Left ventricle myocardium inferior (tissue), 1 donor: ENCODE measurements around the gene MSH5. TPM values are rescaled to one million over a fixed set of nuclear protein-coding genes. Genes with fewer than 3 reads are reported as not detected.
"Not testable (repeated sequence)": the region's sequence is repeated elsewhere in the genome, so short reads cannot be mapped to it uniquely, and the experiment has no call there.

Experiments
- DNase-seq: peaks from one replicate; pipeline ENCODE4 v3.0.0-alpha.2; 2020
- H3K27ac ChIP-seq: fragments of 200-600 bp; replicated peaks from 2 replicates; pipeline ENCODE4 v1.8.0; 2021
- H3K27me3 ChIP-seq: fragments of 200-600 bp; 2 replicates; pipeline ENCODE4 v1.8.0; 2021; ENCODE audit warnings: low read depth
- H3K36me3 ChIP-seq: fragments of 200-600 bp; 2 replicates; pipeline ENCODE4 v1.8.0; 2021
- H3K4me1 ChIP-seq: fragments of 200-600 bp; 2 replicates; pipeline ENCODE4 v1.8.0; 2021
- H3K4me3 ChIP-seq: fragments of 200-600 bp; 2 replicates; pipeline ENCODE4 v1.8.0; 2021; ENCODE audit warnings: mild to moderate bottlenecking, moderate library complexity
- H3K9me3 ChIP-seq: fragments of 200-600 bp; replicated peaks from 2 replicates; pipeline ENCODE4 v1.8.0; 2021
- CTCF ChIP-seq: fragments of 200-600 bp; IDR thresholded peaks from 2 replicates; pipeline ENCODE4 v1.8.0; 2021; ENCODE audit warnings: antibody characterized with exemption, mild to moderate bottlenecking, borderline replicate concordance
- intact Hi-C: fragments of 100-400 bp; cut with micrococcal nuclease; formaldehyde crosslinking; loops from one replicate; pipeline ENCODE4 v1.11.0; 2022
- total RNA-seq: library from RNA; stranded (reverse); fragmentation: NEBNext Ultra II Directional; extraction: Animal tissue kit (Norgen Biotek cat#: 25700); gene quantifications from one replicate; pipeline ENCODE4 v1.2.1, GENCODE V29; 2021
- donor health status: DM: no; HTN: yes; CAD: no; lungs with severe emphysema.

MSH5 gene
- total RNA-seq, 1 donor from 2014 or later = 1.3 TPM

GRCh38 chr6:31791324-31792089, 51.7 kb downstream of the MSH5 start:
- Histone ChIP-seq H3K27ac (no peak overlapping the region), H3K4me1 (peaks cover 21% of the 10 kb centered on the region), H3K4me3 (no peak overlapping the region), H3K36me3 (peaks cover 27% of the 10 kb centered on the region), H3K9me3 (no peaks in the 10 kb centered on the region), H3K27me3 (no peaks in the 10 kb centered on the region)
- intact Hi-C loops = no loop called here
- TF ChIP-seq CTCF = peak; percentile 62
- DNase-seq = no peak

DNA sequence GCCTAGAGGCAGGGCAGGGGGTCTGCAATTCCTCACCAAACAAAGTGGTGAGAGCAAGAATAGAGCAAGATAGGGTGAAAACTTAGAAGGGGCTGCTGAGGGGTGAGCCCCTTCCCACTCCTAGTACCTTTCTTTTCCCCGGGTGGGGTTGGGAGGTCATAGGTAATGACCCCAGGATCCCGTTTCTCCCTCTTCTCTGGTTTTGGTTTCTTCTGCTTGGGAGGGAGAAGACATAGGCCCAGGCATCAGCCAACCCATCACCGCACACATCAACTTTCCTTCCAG, 52.2 kb downstream of the MSH5 start:
- peaks cover 27% of the 10 kb centered on the region for H3K36me3 ChIP-seq
- H3K4me3 ChIP-seq = no peak overlapping the region
- no peaks in the 10 kb centered on the region for H3K27me3 ChIP-seq
- H3K9me3 ChIP-seq = no peaks in the 10 kb centered on the region
- DNase-seq = no peak
- no peak overlapping the region for H3K27ac ChIP-seq
- peaks cover 21% of the 10 kb centered on the region for H3K4me1 ChIP-seq
- intact Hi-C loops = no loop called here
- TF ChIP-seq CTCF = no peak

- intact Hi-C loops = no loop called here
- Histone ChIP-seq H3K9me3 (no peaks in the 10 kb centered on the region), H3K4me1 (peaks cover 21% of the 10 kb centered on the region), H3K27ac (no peak overlapping the region), H3K27me3 (no peaks in the 10 kb centered on the region), H3K4me3 (no peak overlapping the region), H3K36me3 (peaks cover 27% of the 10 kb centered on the region)
- TF ChIP-seq CTCF = no peak
- no peak for DNase-seq
These were observed 53.0 kb downstream of the MSH5 start for GRCh38 chr6:31792761-31793171.

- Histone ChIP-seq H3K4me1 (peaks cover 21% of the 10 kb centered on the region), H3K27ac (peak overlapping the region; percentile 99), H3K36me3 (peaks cover 27% of the 10 kb centered on the region)
- DNase-seq, H3K9me3 ChIP-seq, H3K27me3 ChIP-seq, H3K4me3 ChIP-seq, intact Hi-C loops: not testable (repeated sequence)
These were observed 54.1 kb downstream of the MSH5 start for GRCh38 chr6:31793927-31794245.

- intact Hi-C loops = no loop called here
- Histone ChIP-seq H3K4me1 (peaks cover 21% of the 10 kb centered on the region), H3K9me3 (no peaks in the 10 kb centered on the region), H3K27me3 (no peaks in the 10 kb centered on the region), H3K36me3 (peaks cover 27% of the 10 kb centered on the region), H3K27ac (peak overlapping the region; percentile 99), H3K4me3 (peak overlapping the region; percentile 99)
- no peak for TF ChIP-seq CTCF
- no peak for DNase-seq
These were observed 54.6 kb downstream of the MSH5 start for GRCh38 chr6:31794294-31794865.

- Histone ChIP-seq H3K36me3 (peaks cover 27% of the 10 kb centered on the region), H3K4me1 (peaks cover 21% of the 10 kb centered on the region), H3K4me3 (peak overlapping the region; percentile 99), H3K27me3 (no peaks in the 10 kb centered on the region), H3K27ac (peak overlapping the region; percentile 99), H3K9me3 (no peaks in the 10 kb centered on the region)
- no peak for TF ChIP-seq CTCF
- intact Hi-C loops = no loop called here
- no peak for DNase-seq
These were observed 55.2 kb downstream of the MSH5 start for GRCh38 chr6:31794866-31795615.
